ENCODE data around the gene ASCL3.

- no peak for TF ChIP-seq ZNF217 (IDR thresholded peaks at IDR 0.05)
- TF ChIP-seq TAF1 (IDR thresholded peaks at IDR 0.05; ENCODE audit: borderline replicate concordance, low read depth, low read length) = no peak
- no peak for TF ChIP-seq CTCF (IDR thresholded peaks at IDR 0.05 in 2 of 3, conservative IDR thresholded peaks at IDR 0.05 in 1 of 3; ENCODE audit: control insufficient read depth in 2 of 3, extremely low read depth in 1 of 3, insufficient read depth in 1 of 3, low read depth in 3 of 3, low read length in 3 of 3)
- no peak for TF ChIP-seq CEBPB (IDR thresholded peaks at IDR 0.05; ENCODE audit: borderline replicate concordance in 1 of 2, low read depth in 2 of 2, low read length in 2 of 2)
- TF ChIP-seq, protein P1, sequence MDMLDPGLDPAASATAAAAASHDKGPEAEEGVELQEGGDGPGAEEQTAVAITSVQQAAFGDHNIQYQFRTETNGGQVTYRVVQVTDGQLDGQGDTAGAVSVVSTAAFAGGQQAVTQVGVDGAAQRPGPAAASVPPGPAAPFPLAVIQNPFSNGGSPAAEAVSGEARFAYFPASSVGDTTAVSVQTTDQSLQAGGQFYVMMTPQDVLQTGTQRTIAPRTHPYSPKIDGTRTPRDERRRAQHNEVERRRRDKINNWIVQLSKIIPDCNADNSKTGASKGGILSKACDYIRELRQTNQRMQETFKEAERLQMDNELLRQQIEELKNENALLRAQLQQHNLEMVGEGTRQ (IDR thresholded peaks at IDR 0.05; ENCODE audit: borderline replicate concordance, low read depth, low read length) = no peak
- TF ChIP-seq POLR2A (IDR thresholded peaks at IDR 0.05; ENCODE audit: low read depth, low read length) = no peak
- TF ChIP-seq SREBF1 (IDR thresholded peaks at IDR 0.05; ENCODE audit: low read length) = no peak
- TF ChIP-seq ASH2L (IDR thresholded peaks at IDR 0.05; ENCODE audit: borderline replicate concordance, low read depth) = no peak
- no peak for TF ChIP-seq CREM (IDR thresholded peaks at IDR 0.05; ENCODE audit: low read depth)
Measured at GRCh38 chr11:8967184-8967583, 24.4 kb upstream of the ASCL3 start.
